Right ventricle myocardium superior (tissue), 1 donor: ENCODE data around the gene KRT3. TPM values are rescaled to one million over a fixed set of nuclear protein-coding genes. Genes with fewer than 3 reads are reported as not detected.

Experiments
- ATAC-seq: fragments of 200-7000 bp; cut with Tn5 transposase; one replicate; pipeline ENCODE4 v1.9.1; 2020; ENCODE audit warnings: mild to moderate bottlenecking; ENCODE audit not compliant: poor library complexity
- DNase-seq: peaks from one replicate; pipeline ENCODE4 v3.0.0-alpha.2; 2020
- intact Hi-C: fragments of 100-400 bp; cut with DNase I; formaldehyde crosslinking; loops from one replicate; pipeline ENCODE4 v1.11.2; 2022
- total RNA-seq: library from RNA; stranded (reverse); fragmentation: NEBNext Ultra II Directional; extraction: Animal tissue kit (Norgen Biotek cat#: 25700); gene quantifications from one replicate; pipeline ENCODE4 v1.2.1, GENCODE V29; 2021
- donor health status: DM: no; HTN: yes; CAD: no; lungs with severe emphysema.

The KRT3 gene
- total RNA-seq, 1 donor from 2014 or later: not detected

- ATAC-seq (no peak), DNase-seq (no peak)
- intact Hi-C loops: no loop called here
Observed at GRCh38 chr12:52789637-52790426, 6.1 kb downstream of the KRT3 start.

GRCh38 chr12:52788876-52789636, 6.9 kb downstream of the KRT3 start:
- no peak for ATAC-seq
- no peak for DNase-seq
- intact Hi-C loops: no loop called here

- ATAC-seq: no peak
- DNase-seq: no peak
- intact Hi-C loops: no loop called here
Observed at GRCh38 chr12:52788192-52788875, 7.6 kb downstream of the KRT3 start.

- DNase-seq: no peak
- ATAC-seq: no peak
Observed at GRCh38 chr12:52787324-52788191, 8.4 kb downstream of the KRT3 start.

GRCh38 chr12:52784909-52785308, 11.0 kb downstream of the KRT3 start:
- intact Hi-C loops: no loop called here
- DNase-seq: no peak
- ATAC-seq: no peak

More at GRCh38 chr12:52787324-52788191, 8.4 kb downstream of the KRT3 start:
- intact Hi-C loops: no loop called here

- intact Hi-C loops: no loop called here
- no peak for DNase-seq
- ATAC-seq: no peak
Observed at GRCh38 chr12:52783563-52784316, 12.2 kb downstream of the KRT3 start.

- DNase-seq (no peak), ATAC-seq (no peak)
- intact Hi-C loops: no loop called here
Observed at GRCh38 chr12:52782502-52782901, 13.4 kb downstream of the KRT3 start.

GRCh38 chr12:52781399-52782082, 14.4 kb downstream of the KRT3 start:
- DNase-seq: no peak
- no peak for ATAC-seq
- intact Hi-C loops: no loop called here

GRCh38 chr12:52779914-52780313, 16.0 kb downstream of the KRT3 start:
- intact Hi-C loops: no loop called here
- no peak for ATAC-seq
- no peak for DNase-seq

GRCh38 chr12:52778833-52779232, 17.1 kb downstream of the KRT3 start:
- ATAC-seq: no peak
- intact Hi-C loops: no loop called here
- no peak for DNase-seq

GRCh38 chr12:52777566-52777965, 18.4 kb downstream of the KRT3 start:
- intact Hi-C loops: no loop called here
- no peak for DNase-seq
- ATAC-seq: no peak

GRCh38 chr12:52776913-52777395, 19.0 kb downstream of the KRT3 start, which contains the start of gene KRT76:
Gene KRT76 (minus strand): TSS chr12:52777345. CDS start chr12:52777291, 54 bp downstream.
- DNase-seq (no peak), ATAC-seq (no peak)
- intact Hi-C loops: no loop called here

GRCh38 chr12:52776435-52776834, 19.5 kb downstream of the KRT3 start:
- intact Hi-C loops: no loop called here
- ATAC-seq: no peak
- no peak for DNase-seq

- intact Hi-C loops: no loop called here
- no peak for ATAC-seq
- DNase-seq: no peak
Observed at GRCh38 chr12:52774629-52775250, 21.2 kb downstream of the KRT3 start.

- no peak for ATAC-seq
- intact Hi-C loops: no loop called here
- no peak for DNase-seq
Observed at GRCh38 chr12:52772772-52773171, 23.1 kb downstream of the KRT3 start.

GRCh38 chr12:52772188-52772587, 23.7 kb downstream of the KRT3 start:
- intact Hi-C loops: no loop called here
- ATAC-seq (no peak), DNase-seq (no peak)

- no peak for ATAC-seq
- no peak for DNase-seq
- intact Hi-C loops: no loop called here
Observed at GRCh38 chr12:52771505-52771904, 24.4 kb downstream of the KRT3 start.
